Activated T-cell treated with anti-CD3 and anti-CD28 coated beads, Interleukin-2, amount 50 U/mL, for 72 hours (primary cell): ENCODE data around the gene ZBTB45. TPM values are rescaled to one million over a fixed set of nuclear protein-coding genes. Genes with fewer than 3 reads are reported as not detected.
"Not testable (repeated sequence)": the region's sequence is repeated elsewhere in the genome, so short reads cannot be mapped to it uniquely, and the experiment has no call there.

ENCODE experiments used
- ATAC-seq, 2 donors: fragments of 150-1000 bp; cut with Tn5 transposase; replicated peaks in 1 of 2; 2 replicates each; pipeline ENCODE4 v1.10.0; 2021; ENCODE audit warnings: moderate library complexity in 2 of 2, mild to moderate bottlenecking in 1 of 2
- DNase-seq, 2 donors: peaks; one replicate each; pipeline ENCODE4 v3.0.0; 2021 to 2022; ENCODE audit warnings: mixed read lengths in 1 of 2
- H3K27ac Mint-ChIP-seq: one replicate; pipeline ENCODE4 v1.8.0; 2022; ENCODE audit warnings: mild to moderate bottlenecking, moderate library complexity, mixed read lengths
- H3K27me3 Mint-ChIP-seq: one replicate; pipeline ENCODE4 v1.8.0; 2022; ENCODE audit warnings: low read depth, mixed read lengths
- H3K36me3 Mint-ChIP-seq, 2 donors: one replicate each; pipeline ENCODE4 v1.8.0; 2022; ENCODE audit warnings: mixed read lengths in 2 of 2, mild to moderate bottlenecking in 1 of 2; ENCODE audit not compliant: insufficient read depth in 2 of 2
- H3K4me1 Mint-ChIP-seq: one replicate; pipeline ENCODE4 v1.8.0; 2022; ENCODE audit warnings: low read depth, mixed read lengths
- H3K4me3 Mint-ChIP-seq, 2 donors: one replicate each; pipeline ENCODE4 v1.8.0; 2022; ENCODE audit warnings: mild to moderate bottlenecking in 2 of 2, mixed read lengths in 2 of 2, moderate library complexity in 2 of 2
- H3K9me3 Mint-ChIP-seq, 2 donors: one replicate each; pipeline ENCODE4 v1.8.0; 2022; ENCODE audit warnings: mixed read lengths in 2 of 2
- total RNA-seq, 2 donors: library from RNA; stranded (reverse); gene quantifications; one replicate each; pipeline ENCODE4 v1.2.3, GENCODE V29; 2022

Gene ZBTB45
- total RNA-seq, 2 donors from 2014 or later, result 10.8 to 12.1 TPM

DNA sequence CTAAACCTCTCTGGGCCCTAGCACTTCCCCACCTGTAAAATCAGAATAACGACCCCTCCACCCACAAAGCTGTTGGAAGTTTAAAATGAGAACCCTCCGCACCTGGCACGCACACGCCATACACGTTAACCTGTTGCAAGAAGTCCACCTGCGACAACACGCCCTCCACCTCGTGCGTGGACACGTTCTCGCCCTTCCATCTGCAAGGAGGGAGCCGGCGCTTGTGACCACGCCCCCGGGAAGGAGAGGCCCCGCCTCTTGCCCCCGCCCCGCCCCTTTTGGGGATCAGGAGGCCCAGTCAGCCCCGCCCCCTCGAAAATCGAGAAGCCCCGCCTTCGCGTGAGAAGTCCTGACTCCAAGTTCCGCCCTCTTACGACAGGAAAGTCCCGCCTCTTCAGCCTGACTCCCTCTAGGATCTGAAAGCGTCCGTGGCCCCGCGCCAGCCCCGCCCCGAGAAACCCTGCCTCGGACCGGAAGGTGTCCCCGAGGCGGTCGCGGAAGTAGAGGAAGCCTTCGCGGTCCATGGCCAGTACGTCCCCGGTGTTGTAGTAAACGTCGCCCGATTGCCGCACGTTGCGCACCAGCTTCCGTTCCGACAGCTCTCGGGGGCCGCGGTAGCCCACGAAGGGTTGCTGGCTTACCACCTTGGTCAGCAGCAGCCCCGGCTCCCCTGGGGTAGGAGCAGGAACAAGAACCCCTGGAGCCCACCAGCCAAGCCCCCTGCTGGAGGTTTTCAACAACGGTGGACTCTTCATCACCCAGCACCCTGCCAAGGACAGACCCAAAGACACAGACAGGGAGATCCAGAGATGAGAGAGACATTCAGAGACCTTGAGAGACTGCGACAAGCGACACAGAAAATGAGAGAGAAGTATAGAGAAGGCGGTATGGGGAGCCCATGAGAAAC lies 20.3 kb downstream of the ZBTB45 start:
- ATAC-seq (peak; percentile 98 to 99), DNase-seq (peak; percentile 97 to 99)
- H3K27me3 Mint-ChIP-seq, result no peaks in the 10 kb centered on the region
- H3K4me1 Mint-ChIP-seq, result peaks cover 27% of the 10 kb centered on the region
- peaks cover 2 to 10% of the 10 kb centered on the region in 2 donors for H3K9me3 Mint-ChIP-seq
- peaks cover 3 to 7% of the 10 kb centered on the region in 2 donors for H3K36me3 Mint-ChIP-seq
- H3K4me3 Mint-ChIP-seq, result peak overlapping the region; percentile 79 to 100
- peak overlapping the region; percentile 70 for H3K27ac Mint-ChIP-seq

DNA sequence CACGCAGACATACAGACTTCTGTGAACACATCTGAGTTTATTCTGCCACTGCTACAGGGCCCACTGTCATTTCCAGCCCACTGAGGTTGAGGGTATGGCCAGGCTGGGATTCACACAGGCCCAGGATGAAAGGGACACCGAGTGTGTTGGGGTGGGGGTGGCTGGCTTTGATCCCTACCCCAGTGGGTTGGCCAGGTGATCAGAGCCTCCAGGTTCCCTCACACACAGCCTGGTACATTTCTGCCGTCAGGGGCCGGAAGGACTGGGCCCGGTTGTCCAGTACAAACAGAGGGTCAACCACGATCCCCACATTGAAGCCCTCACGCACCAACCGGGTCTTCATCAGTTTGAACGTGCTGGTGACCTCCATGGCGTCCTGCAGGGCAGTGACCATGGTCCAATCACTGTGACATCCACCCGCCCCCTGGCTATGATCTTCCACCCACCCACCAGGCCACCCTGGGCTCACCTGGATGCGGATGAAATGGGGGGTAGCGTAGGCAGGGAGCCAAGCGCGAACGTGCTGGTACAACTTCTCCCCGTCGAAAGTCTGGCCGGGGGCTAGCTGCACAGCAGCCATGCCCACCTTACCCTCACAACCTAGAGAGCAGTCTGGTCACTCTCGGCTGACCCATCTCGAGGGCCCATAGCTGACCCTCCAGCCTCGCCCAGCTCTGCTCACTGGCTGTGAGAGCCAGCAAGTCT lies 21.1 kb downstream of the ZBTB45 start:
- H3K27ac Mint-ChIP-seq, result no peak overlapping the region
- peaks cover 3 to 7% of the 10 kb centered on the region in 2 donors for H3K36me3 Mint-ChIP-seq
- H3K9me3 Mint-ChIP-seq, result peaks cover 2 to 10% of the 10 kb centered on the region in 2 donors
- H3K4me1 Mint-ChIP-seq, result peaks cover 27% of the 10 kb centered on the region
- no peak for DNase-seq
- no peaks in the 10 kb centered on the region for H3K27me3 Mint-ChIP-seq
- no peak for ATAC-seq
- peak overlapping the region; percentile 79 to 100 for H3K4me3 Mint-ChIP-seq

DNA sequence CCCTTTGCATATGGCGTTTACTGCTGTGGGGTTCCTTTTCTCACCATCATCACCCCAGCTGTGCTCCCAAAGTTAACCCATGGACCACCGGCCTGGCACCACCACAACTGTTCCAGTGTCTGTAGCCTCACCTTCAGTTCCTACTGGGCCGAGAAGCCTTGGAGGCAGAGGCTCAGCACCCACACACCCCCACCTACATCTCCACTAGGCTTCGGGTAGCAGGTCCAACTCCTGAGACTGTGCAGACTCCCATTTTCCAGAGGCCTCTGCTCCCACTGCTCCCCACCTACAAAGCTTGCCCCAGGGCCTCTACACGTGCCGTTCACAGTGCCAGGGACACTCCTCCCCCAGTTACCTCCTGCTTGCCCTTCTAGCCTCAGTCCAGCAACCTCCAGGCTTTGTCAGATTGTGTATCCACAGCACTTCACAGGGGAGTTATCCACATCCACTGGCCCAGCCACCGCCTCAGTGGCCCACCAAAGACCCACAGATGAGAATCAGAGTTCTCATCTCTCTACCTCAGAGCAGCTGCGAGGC lies 21.9 kb downstream of the ZBTB45 start:
- Mint-ChIP-seq H3K27ac (no peak overlapping the region), H3K4me3 (peak overlapping the region; percentile 79 to 100), H3K36me3 (peaks cover 3 to 7% of the 10 kb centered on the region in 2 donors), H3K4me1 (peaks cover 27% of the 10 kb centered on the region), H3K9me3 (peaks cover 0 to 10% of the 10 kb centered on the region in 2 donors), H3K27me3 (no peaks in the 10 kb centered on the region)
- ATAC-seq (no peak), DNase-seq (no peak)

DNA sequence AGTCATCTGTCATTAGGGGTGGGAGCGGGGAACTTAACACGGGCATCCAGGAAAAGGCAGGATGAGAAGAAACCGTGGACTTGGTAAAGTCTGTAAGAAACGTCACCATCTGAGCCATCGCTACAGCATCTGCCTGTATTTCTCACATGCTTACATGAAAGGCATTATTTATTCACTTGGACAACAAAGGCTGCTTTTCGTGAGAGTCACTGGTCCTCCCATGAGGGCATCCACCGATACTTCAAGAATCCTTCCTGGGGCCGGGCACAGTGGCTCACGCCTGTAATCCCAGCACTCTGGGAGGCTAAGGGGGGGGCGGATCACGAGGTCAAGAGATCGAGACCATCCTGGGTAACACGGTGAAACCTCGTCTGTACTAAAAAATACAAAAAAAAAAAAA lies 27.3 kb downstream of the ZBTB45 start:
- Mint-ChIP-seq H3K27ac (no peak overlapping the region), H3K36me3 (no peaks in the 10 kb centered on the region), H3K4me1 (peaks cover 26% of the 10 kb centered on the region), H3K4me3 (no peak overlapping the region), H3K27me3 (no peaks in the 10 kb centered on the region), H3K9me3 (no peaks in the 10 kb centered on the region)
- no peak for DNase-seq
- no peak for ATAC-seq

DNA sequence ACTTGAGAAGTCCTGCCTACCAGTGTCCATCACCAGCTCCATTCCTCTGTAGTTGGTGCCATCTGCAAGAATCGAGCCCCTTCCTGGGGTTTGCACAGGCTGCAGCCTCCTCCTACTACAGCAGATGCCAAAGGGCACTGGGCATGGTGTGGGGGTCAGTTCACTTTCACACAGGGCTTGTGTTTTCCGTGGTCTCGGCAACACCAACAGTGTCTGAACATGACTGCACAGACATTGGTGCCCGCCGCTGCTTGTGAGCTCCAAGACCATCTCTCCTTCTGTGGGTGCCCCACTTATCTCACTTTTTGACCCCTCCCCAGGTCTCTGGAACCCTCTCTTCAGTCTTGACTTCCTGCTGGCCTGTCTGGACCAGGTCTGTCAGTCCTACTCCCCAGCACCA lies 28.2 kb downstream of the ZBTB45 start:
- ATAC-seq, result no peak
- no peaks in the 10 kb centered on the region for H3K9me3 Mint-ChIP-seq
- H3K4me1 Mint-ChIP-seq, result peaks cover 23% of the 10 kb centered on the region
- no peaks in the 10 kb centered on the region for H3K36me3 Mint-ChIP-seq
- DNase-seq, result no peak
- no peak overlapping the region for H3K4me3 Mint-ChIP-seq
- no peaks in the 10 kb centered on the region for H3K27me3 Mint-ChIP-seq
- H3K27ac Mint-ChIP-seq, result no peak overlapping the region

DNA sequence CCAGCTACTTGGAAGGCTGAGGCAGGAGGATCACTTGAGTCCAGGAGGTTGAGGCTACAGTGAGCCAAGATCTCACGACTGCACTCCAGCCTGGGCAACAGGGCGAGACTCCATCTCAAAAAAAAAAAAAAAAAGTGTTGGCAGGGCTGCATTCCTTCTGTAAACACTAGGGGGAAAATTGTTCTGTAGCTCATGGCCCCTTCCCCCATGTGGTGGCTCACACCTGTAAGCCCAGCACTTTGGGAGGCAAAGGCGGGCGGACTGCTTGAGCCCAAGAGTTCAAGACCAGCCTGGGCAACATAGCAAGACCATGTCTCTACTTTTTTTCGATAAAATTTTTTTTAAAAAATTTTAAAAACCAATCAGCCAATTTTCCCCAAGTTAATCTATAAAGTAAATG lies 35.3 kb downstream of the ZBTB45 start:
- H3K9me3 Mint-ChIP-seq, H3K4me3 Mint-ChIP-seq, H3K27me3 Mint-ChIP-seq: not testable (repeated sequence)

DNA sequence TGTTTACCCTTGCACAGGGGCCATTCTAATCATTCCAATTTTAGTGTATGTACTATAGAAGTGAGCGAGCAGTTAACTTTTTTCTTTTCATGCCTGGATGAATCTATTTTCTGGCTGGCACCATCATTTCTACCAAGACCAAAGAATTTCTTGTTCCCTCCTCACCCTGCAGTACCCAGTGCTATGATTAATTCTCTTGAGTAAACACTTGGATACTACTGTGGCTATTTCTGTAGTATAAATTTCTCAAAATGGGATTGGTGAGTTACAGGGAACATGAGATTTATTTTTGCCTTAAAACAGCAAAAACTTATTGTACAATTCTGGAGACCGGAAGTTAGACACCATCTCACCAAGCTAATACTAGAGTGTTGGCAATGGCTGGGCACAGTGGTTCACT lies 35.8 kb downstream of the ZBTB45 start:
- DNase-seq, result no peak
- H3K4me1 Mint-ChIP-seq, result peaks cover 6% of the 10 kb centered on the region
- no peaks in the 10 kb centered on the region for H3K9me3 Mint-ChIP-seq
- peaks cover 0 to 1% of the 10 kb centered on the region in 2 donors for H3K36me3 Mint-ChIP-seq
- H3K27ac Mint-ChIP-seq, result no peak overlapping the region
- no peak overlapping the region for H3K4me3 Mint-ChIP-seq
- no peak for ATAC-seq
- no peaks in the 10 kb centered on the region for H3K27me3 Mint-ChIP-seq

More for the DNA sequence above, 35.3 kb downstream of the ZBTB45 start:
- peaks cover 11% of the 10 kb centered on the region for H3K4me1 Mint-ChIP-seq
- DNase-seq, H3K36me3 Mint-ChIP-seq, H3K27ac Mint-ChIP-seq, ATAC-seq: not testable (repeated sequence)

DNA sequence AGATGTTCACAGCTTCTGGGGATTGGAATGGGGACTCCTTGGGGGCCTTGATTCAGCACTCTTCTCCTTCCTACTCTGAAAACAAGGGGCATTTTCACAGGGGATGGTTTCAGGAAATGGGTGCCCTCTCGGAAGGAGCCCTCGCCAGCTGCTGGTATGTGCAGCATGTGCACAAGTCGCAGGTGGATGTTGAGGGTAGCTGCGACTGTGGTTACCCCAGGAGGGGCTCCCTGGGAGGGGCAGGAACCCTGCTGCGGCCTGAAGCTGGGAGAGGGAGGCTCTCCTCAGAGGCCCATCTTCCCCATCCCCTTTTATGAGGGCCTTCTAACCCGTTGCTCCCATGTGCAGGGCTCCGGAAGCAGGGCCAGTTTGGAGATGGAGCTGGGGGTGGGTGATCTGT lies 37.2 kb downstream of the ZBTB45 start:
- ATAC-seq (no peak), DNase-seq (no peak)
- H3K27ac Mint-ChIP-seq, result no peak overlapping the region
- no peaks in the 10 kb centered on the region for H3K9me3 Mint-ChIP-seq
- H3K4me1 Mint-ChIP-seq, result peaks cover 4% of the 10 kb centered on the region
- H3K36me3 Mint-ChIP-seq, result peaks cover 0 to 1% of the 10 kb centered on the region in 2 donors
- no peak overlapping the region for H3K4me3 Mint-ChIP-seq
- no peaks in the 10 kb centered on the region for H3K27me3 Mint-ChIP-seq

DNA sequence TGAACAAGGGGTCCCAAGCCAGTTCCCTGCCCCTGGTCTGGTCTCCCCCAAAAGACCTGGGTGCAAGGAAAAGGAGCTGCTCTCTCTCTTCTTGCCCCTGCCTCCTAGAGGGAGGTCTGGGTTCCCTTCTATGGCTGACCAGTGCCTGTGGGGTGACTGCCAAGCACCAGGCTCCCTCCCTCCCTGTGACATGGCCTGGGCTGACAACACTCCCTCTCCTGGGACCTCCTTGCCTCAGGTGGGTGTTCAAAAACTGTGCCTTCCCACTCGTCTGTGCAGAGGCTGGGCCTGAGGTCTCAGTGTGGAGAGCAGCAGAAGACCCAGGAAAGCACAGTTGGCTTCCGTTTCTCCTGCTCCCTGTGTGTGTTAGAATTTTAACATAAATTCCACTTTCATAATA lies 38.8 kb downstream of the ZBTB45 start:
- Mint-ChIP-seq H3K4me1 (peaks cover 15% of the 10 kb centered on the region), H3K27me3 (no peaks in the 10 kb centered on the region), H3K27ac (peak overlapping the region; percentile 28), H3K9me3 (no peaks in the 10 kb centered on the region), H3K36me3 (peaks cover 3 to 4% of the 10 kb centered on the region in 2 donors), H3K4me3 (no peak overlapping the region)
- ATAC-seq (no peak), DNase-seq (no peak)

DNA sequence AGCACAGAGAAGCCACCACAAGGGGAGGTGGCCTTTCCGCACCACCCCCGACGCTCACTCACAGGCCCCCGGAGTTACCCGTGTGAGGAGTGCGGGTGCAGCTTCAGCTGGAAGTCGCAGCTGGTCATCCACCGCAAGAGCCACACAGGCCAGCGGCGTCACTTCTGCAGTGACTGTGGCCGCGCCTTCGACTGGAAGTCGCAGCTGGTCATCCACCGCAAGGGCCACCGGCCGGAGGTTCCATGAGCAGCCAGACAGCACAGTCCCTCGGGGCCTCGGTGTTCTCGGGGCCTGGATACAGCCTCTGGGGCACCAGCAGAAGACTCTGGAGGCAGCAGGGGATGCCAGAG lies 39.2 kb downstream of the ZBTB45 start:
- Mint-ChIP-seq H3K27ac (no peak overlapping the region), H3K4me1 (peaks cover 18% of the 10 kb centered on the region), H3K9me3 (no peaks in the 10 kb centered on the region), H3K4me3 (no peak overlapping the region), H3K36me3 (peaks cover 3 to 4% of the 10 kb centered on the region in 2 donors), H3K27me3 (no peaks in the 10 kb centered on the region)
- ATAC-seq, result no peak
- DNase-seq, result no peak

DNA sequence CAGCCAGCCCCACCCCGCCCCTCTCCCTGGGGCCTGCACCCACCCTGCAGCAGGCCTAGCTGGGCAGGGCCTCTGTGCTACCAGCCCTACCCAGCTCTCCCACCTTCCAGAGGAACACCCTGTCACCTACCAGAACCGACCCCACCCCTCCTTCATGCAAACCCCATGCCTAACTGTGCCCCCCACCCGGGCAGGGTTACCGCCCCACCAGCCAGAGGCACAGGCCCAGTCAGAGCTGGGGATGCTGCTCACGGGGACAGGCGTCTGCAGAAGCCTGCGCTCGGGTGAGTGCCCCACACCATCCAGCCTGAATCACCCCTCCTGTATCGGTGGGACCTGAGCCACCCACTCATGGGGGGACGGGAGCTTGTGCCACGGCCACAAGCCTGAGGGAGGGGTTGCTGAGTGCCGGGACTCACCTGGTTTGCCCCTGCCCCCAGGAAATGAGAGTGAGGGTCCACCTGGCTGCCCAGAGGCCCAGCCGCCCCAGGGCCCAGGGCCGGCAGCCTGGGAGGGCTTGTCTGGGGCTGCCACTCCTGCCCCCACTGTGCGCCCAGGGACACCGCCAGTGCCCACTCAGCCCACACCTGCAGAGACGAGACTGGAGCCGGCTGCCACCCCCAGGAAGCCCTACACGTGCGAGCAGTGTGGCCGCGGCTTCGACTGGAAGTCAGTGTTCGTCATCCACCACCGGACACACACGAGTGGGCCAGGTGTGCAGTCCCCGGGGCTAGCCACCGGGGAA lies 39.7 kb downstream of the ZBTB45 start:
- H3K4me1 Mint-ChIP-seq, result peaks cover 23% of the 10 kb centered on the region
- DNase-seq (no peak), ATAC-seq (no peak)
- H3K27me3 Mint-ChIP-seq, result no peaks in the 10 kb centered on the region
- no peaks in the 10 kb centered on the region for H3K9me3 Mint-ChIP-seq
- peaks cover 3 to 4% of the 10 kb centered on the region in 2 donors for H3K36me3 Mint-ChIP-seq
- no peak overlapping the region for H3K4me3 Mint-ChIP-seq
- no peak overlapping the region for H3K27ac Mint-ChIP-seq

DNA sequence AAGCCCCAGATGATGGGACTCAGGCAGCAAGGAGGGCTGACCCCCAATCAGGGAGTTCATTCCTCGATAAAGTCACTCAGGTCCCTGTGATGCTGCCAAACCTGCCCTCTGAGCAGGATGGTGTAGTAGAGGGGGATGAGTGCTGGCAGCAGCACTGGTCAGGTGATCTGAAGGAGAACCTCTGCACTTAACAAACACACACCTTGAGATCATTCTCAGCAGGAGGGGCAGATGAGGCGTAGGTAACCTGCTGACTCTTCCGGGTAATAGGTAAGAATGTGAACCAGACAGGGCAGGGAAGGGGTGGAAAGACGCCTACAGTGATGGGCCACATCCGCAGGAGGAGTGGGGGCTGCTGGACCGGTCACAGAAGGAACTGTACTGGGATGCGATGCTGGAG lies 40.3 kb downstream of the ZBTB45 start:
- no peak overlapping the region for H3K27ac Mint-ChIP-seq
- no peaks in the 10 kb centered on the region for H3K9me3 Mint-ChIP-seq
- no peak overlapping the region for H3K4me3 Mint-ChIP-seq
- H3K27me3 Mint-ChIP-seq, result no peaks in the 10 kb centered on the region
- peaks cover 29% of the 10 kb centered on the region for H3K4me1 Mint-ChIP-seq
- peaks cover 3 to 4% of the 10 kb centered on the region in 2 donors for H3K36me3 Mint-ChIP-seq
- no peak for ATAC-seq
- DNase-seq, result no peak

DNA sequence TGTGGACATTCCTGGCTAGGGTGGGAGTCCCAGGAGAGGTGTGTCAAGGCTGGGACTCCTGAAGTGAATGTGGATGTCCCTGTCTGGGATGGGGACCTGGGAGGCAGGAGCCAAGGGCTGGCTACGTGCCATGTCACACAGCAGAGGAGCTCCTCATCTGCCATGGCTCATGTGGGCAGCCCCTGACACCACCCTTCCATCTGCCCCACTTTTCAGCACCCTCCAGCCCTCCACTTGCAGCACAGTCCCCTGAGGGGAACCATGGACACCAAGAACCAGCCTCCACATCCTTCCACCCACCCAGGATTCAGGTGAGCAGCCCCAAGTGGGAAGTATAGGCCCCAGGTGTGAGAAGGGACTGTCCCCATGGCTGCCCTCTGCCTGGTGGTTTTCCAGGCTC lies 41.7 kb downstream of the ZBTB45 start:
- no peak overlapping the region for H3K4me3 Mint-ChIP-seq
- ATAC-seq, result no peak
- peaks cover 3% of the 10 kb centered on the region in 2 donors for H3K36me3 Mint-ChIP-seq

More for the DNA sequence above, 41.7 kb downstream of the ZBTB45 start:
- Mint-ChIP-seq H3K27me3 (no peaks in the 10 kb centered on the region), H3K4me1 (peaks cover 33% of the 10 kb centered on the region), H3K9me3 (no peaks in the 10 kb centered on the region), H3K27ac (no peak overlapping the region)
- DNase-seq, result no peak
